CD8-positive, alpha-beta memory T cell (primary cell): ENCODE data around the gene GALM. TPM values are rescaled to one million over a fixed set of nuclear protein-coding genes. Genes with fewer than 3 reads are reported as not detected.
A peak's percentile ranks its signal among the peaks of the same experiment; 100 is the strongest.

Experiments
- CTCF ChIA-PET: fragments of 350-600 bp; sonication (Branson Sonifier 250); formaldehyde crosslinking; loops from one replicate; lab custom pipeline; 2021; ENCODE audit warnings: antibody characterized with exemption; lab: Charles Lee
- POLR2A ChIA-PET: fragments of 350-600 bp; sonication (Branson Sonifier 250); formaldehyde crosslinking; loops from one replicate; lab custom pipeline; 2021; ENCODE audit warnings: antibody characterized with exemption; lab: Charles Lee
- DNase-seq, 5 donors: peaks; one replicate each; pipeline versions ENCODE4 v3.0.0 to v3.0.0-alpha.2; 2020 to 2022; ENCODE audit warnings: mixed read lengths in 1 of 5
- H3K27ac ChIP-seq: one replicate; pipeline ENCODE4 v1.7.0; 2013; ENCODE audit warnings: low read depth, mild to moderate bottlenecking, low read length, moderate library complexity
- H3K27me3 ChIP-seq: 2 replicates; pipeline ENCODE4 v1.7.0; 2013; ENCODE audit warnings: low read length, mild to moderate bottlenecking; ENCODE audit not compliant: insufficient read depth, poor library complexity, severe bottlenecking
- H3K36me3 ChIP-seq: 2 replicates; pipeline ENCODE4 v1.7.0; 2013; ENCODE audit warnings: mild to moderate bottlenecking, low read length, moderate library complexity; ENCODE audit not compliant: insufficient read depth
- H3K4me1 ChIP-seq: 2 replicates; pipeline ENCODE4 v1.7.0; 2013; ENCODE audit warnings: mild to moderate bottlenecking, low read length, moderate library complexity; ENCODE audit not compliant: insufficient read depth
- H3K4me3 ChIP-seq: 2 replicates; pipeline ENCODE4 v1.7.0; 2013; ENCODE audit warnings: mild to moderate bottlenecking, low read length
- H3K9me3 ChIP-seq: 2 replicates; pipeline ENCODE4 v1.7.0; 2013; ENCODE audit warnings: mild to moderate bottlenecking, low read length
- H3K27ac Mint-ChIP-seq, 8 donors: one replicate each; pipeline ENCODE4 v1.8.0; 2020 to 2021; ENCODE audit warnings: mixed read lengths in 8 of 8, mild to moderate bottlenecking in 6 of 8, inconsistent platforms in 3 of 8, moderate library complexity in 3 of 8
- H3K27me3 Mint-ChIP-seq, 2 donors: one replicate each; pipeline ENCODE4 v1.8.0; 2020 to 2021; ENCODE audit warnings: mixed read lengths in 2 of 2, mild to moderate bottlenecking in 1 of 2, moderate library complexity in 1 of 2
- H3K36me3 Mint-ChIP-seq, 3 donors: one replicate each; pipeline ENCODE4 v1.8.0; 2020 to 2021; ENCODE audit warnings: mixed read lengths in 3 of 3, inconsistent platforms in 1 of 3, mild to moderate bottlenecking in 1 of 3
- H3K4me1 Mint-ChIP-seq, 3 donors: one replicate each; pipeline ENCODE4 v1.8.0; 2020 to 2021; ENCODE audit warnings: mixed read lengths in 3 of 3, inconsistent platforms in 1 of 3, mild to moderate bottlenecking in 1 of 3
- H3K4me3 Mint-ChIP-seq, 7 donors: one replicate each; pipeline ENCODE4 v1.8.0; 2020 to 2021; ENCODE audit warnings: mixed read lengths in 7 of 7, mild to moderate bottlenecking in 6 of 7, moderate library complexity in 4 of 7, inconsistent platforms in 2 of 7
- H3K9me3 Mint-ChIP-seq, 5 donors: one replicate each; pipeline ENCODE4 v1.8.0; 2020 to 2022; ENCODE audit warnings: mixed read lengths in 5 of 5, mild to moderate bottlenecking in 3 of 5, moderate library complexity in 2 of 5, inconsistent platforms in 1 of 5
- polyA plus RNA-seq: library from polyadenylated mRNA; unstranded; fragments of 300-500 nt; fragmentation: Illumina TruSeq; gene quantifications from one replicate; pipeline ENCODE4 v1.2.3, GENCODE V29; 2021
- total RNA-seq, 2 experiments: library from RNA; stranded (reverse); gene quantifications; one replicate each; pipeline ENCODE4 v1.2.3, GENCODE V29; 2021

Gene GALM
- total and polyA plus RNA-seq, 3 experiments from 2014 or later, result 51.4 to 109 (median 107) TPM

- no peaks in the 10 kb centered on the region for H3K9me3 ChIP-seq
- no peak overlapping the region for H3K27ac ChIP-seq
- H3K27ac Mint-ChIP-seq, result peak overlapping the region; percentile 73 to 100 (median 92)
- H3K27me3 Mint-ChIP-seq, result peaks cover 0 to 18% of the 10 kb centered on the region in 2 donors
- H3K36me3 ChIP-seq, result peaks cover 65% of the 10 kb centered on the region
- H3K4me1 ChIP-seq, result peaks cover 70% of the 10 kb centered on the region
- peaks cover 79 to 85% (median 83%) of the 10 kb centered on the region in 3 donors for H3K4me1 Mint-ChIP-seq
- DNase-seq, result no peak
- H3K36me3 Mint-ChIP-seq, result peaks cover 46 to 81% (median 47%) of the 10 kb centered on the region in 3 donors
- POLR2A ChIA-PET, result interaction anchor here (0.6 to 2.1 kb wide), 6 partner anchors 20 to 219 kb away, joined by 3 to 16 read pairs (median 3); partner anchors contain the start of gene HNRNPLL
- peak overlapping the region; percentile 90 to 100 (median 99) for H3K4me3 Mint-ChIP-seq
- H3K27me3 ChIP-seq, result no peaks in the 10 kb centered on the region
- no peak overlapping the region for H3K4me3 ChIP-seq
- CTCF ChIA-PET, result interaction anchor here (0.7 to 3.4 kb wide), 3 partner anchors 16 to 212 kb away, joined by 3 to 10 read pairs (median 4); no protein-coding TSS in a partner anchor
- H3K9me3 Mint-ChIP-seq, result peaks cover 0 to 4% (median 3%) of the 10 kb centered on the region in 5 donors
Observed at GRCh38 chr2:38747819-38748218, 81.9 kb downstream of the GALM start.

DNA sequence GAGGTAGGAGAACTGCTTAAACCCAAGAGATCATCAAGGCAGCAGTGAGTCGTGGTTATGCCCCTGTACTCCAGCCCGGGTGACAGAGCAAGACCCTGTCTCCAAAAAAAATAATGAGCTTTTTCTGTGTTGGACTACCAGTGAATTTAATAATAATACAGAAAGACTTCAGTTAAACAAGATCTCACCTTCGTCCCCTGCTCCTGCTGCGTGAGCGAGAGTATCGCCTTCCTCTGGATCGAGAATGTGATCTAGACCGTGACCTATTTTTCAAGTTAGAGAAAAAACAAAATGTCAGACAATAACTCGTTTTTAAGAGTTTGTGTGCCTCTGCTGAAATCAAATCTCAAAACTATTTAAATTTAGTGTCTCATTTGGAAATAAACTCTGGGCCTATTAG lies 82.5 kb downstream of the GALM start:
- H3K4me3 Mint-ChIP-seq, result peak overlapping the region; percentile 90 to 100 (median 99)
- no peak overlapping the region for H3K4me3 ChIP-seq
- H3K27ac Mint-ChIP-seq, result peak overlapping the region; percentile 73 to 100 (median 92)

DNA sequence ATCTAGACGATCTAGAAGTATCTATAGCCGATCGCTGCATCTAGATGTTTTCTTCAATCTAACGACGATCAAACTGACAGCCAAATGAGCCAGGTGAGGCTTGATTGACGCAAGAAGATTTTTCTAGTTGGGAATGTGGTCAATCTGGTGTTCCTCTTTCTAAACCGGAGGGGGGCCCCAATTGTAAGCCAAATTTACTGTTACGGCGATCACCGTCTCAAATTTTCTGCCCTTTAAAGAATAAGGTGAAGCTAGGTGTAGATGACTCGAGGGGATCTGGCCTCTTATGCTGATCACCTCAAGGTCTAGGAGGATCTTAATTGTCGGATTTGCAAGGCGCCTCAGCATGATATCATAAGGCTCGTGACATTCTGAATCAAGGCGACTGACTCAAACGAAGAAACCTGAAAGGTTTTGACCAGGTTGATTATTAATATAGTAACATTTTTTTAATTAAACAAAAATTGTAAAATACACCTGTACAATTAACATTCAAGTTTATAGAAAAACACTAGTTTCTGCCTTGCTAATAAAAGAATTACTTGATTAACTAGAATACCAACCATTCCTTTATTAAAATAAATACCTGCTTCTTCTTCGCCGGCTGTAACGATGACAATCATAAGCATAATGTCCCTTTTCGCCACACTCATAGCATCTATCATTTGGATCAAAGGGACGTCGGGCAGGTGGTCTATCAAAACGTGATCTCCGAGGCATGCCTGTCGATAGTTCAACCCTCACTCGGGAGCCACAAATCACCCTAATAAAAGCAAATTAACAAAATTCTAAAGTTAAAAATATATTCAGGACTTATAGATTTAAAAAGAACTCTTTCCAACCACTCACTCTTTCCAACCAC lies 83.3 kb downstream of the GALM start:
- H3K9me3 Mint-ChIP-seq, result peaks cover 0 to 4% (median 3%) of the 10 kb centered on the region in 5 donors
- H3K4me3 Mint-ChIP-seq, result peak overlapping the region; percentile 90 to 100 (median 99)
- Histone ChIP-seq H3K4me1 (peaks cover 72% of the 10 kb centered on the region), H3K9me3 (no peaks in the 10 kb centered on the region), H3K36me3 (peaks cover 55% of the 10 kb centered on the region), H3K27ac (peak overlapping the region; percentile 98), H3K27me3 (no peaks in the 10 kb centered on the region), H3K4me3 (peak overlapping the region; percentile 96)
- ChIA-PET CTCF (interaction anchor here (3.4 to 4.2 kb wide), 2 partner anchors 146 to 168 kb away, joined by 10 to 18 read pairs; partner anchors contain the start of gene HNRNPLL), POLR2A (interaction anchor here (0.6 to 2.1 kb wide), 7 partner anchors 10 to 173 kb away, joined by 3 to 16 read pairs (median 3); partner anchors contain the start of gene HNRNPLL)
- peaks cover 45 to 69% (median 47%) of the 10 kb centered on the region in 3 donors for H3K36me3 Mint-ChIP-seq
- peak overlapping the region; percentile 88 to 100 (median 94) for H3K27ac Mint-ChIP-seq
- H3K4me1 Mint-ChIP-seq, result peaks cover 76 to 79% (median 78%) of the 10 kb centered on the region in 3 donors
- H3K27me3 Mint-ChIP-seq, result peaks cover 0 to 18% of the 10 kb centered on the region in 2 donors
- no peak for DNase-seq

More for the DNA sequence above, 82.5 kb downstream of the GALM start:
- H3K27me3 ChIP-seq, result no peaks in the 10 kb centered on the region
- H3K4me1 ChIP-seq, result peaks cover 70% of the 10 kb centered on the region
- no peak for DNase-seq
- peaks cover 0 to 4% (median 3%) of the 10 kb centered on the region in 5 donors for H3K9me3 Mint-ChIP-seq
- peak overlapping the region; percentile 17 for H3K27ac ChIP-seq
- peaks cover 0 to 18% of the 10 kb centered on the region in 2 donors for H3K27me3 Mint-ChIP-seq
- CTCF ChIA-PET, result interaction anchor here (0.7 to 3.4 kb wide), 2 partner anchors 167 to 213 kb away, joined by 4 to 10 read pairs; no protein-coding TSS in a partner anchor
- peaks cover 78 to 82% (median 81%) of the 10 kb centered on the region in 3 donors for H3K4me1 Mint-ChIP-seq
- POLR2A ChIA-PET, result interaction anchor here (0.6 to 2.1 kb wide), 5 partner anchors 9 to 170 kb away, joined by 3 to 16 read pairs (median 3); partner anchors contain the start of gene HNRNPLL
- H3K36me3 Mint-ChIP-seq, result peaks cover 45 to 77% (median 47%) of the 10 kb centered on the region in 3 donors
- H3K9me3 ChIP-seq, result no peaks in the 10 kb centered on the region
- peaks cover 63% of the 10 kb centered on the region for H3K36me3 ChIP-seq

GRCh38 chr2:38750011-38750890 lies 84.3 kb downstream of the GALM start:
- ChIA-PET CTCF (interaction anchor here (0.7 to 4.2 kb wide), 8 partner anchors 8 to 214 kb away, joined by 3 to 18 read pairs (median 4); partner anchors contain the start of gene HNRNPLL), POLR2A (interaction anchor here (0.6 to 2.4 kb wide), 21 partner anchors 9 to 383 kb away, joined by 3 to 41 read pairs (median 5); partner anchors contain the start of genes ATL2, DHX57, GALM and GEMIN6)
- Histone ChIP-seq H3K4me3 (peak overlapping the region; percentile 96), H3K36me3 (peaks cover 44% of the 10 kb centered on the region), H3K27ac (peak overlapping the region; percentile 98), H3K9me3 (no peaks in the 10 kb centered on the region), H3K27me3 (no peaks in the 10 kb centered on the region), H3K4me1 (peaks cover 63% of the 10 kb centered on the region)
- Mint-ChIP-seq H3K27ac (peak overlapping the region; percentile 98 to 100 (median 100)), H3K9me3 (peaks cover 0 to 4% (median 3%) of the 10 kb centered on the region in 5 donors), H3K27me3 (peaks cover 0 to 18% of the 10 kb centered on the region in 2 donors), H3K36me3 (peaks cover 43 to 58% (median 47%) of the 10 kb centered on the region in 3 donors), H3K4me3 (peak overlapping the region; percentile 95 to 100 (median 99)), H3K4me1 (peaks cover 68 to 75% (median 73%) of the 10 kb centered on the region in 3 donors)
- peak; percentile 31 to 68 (median 49) for DNase-seq

DNA sequence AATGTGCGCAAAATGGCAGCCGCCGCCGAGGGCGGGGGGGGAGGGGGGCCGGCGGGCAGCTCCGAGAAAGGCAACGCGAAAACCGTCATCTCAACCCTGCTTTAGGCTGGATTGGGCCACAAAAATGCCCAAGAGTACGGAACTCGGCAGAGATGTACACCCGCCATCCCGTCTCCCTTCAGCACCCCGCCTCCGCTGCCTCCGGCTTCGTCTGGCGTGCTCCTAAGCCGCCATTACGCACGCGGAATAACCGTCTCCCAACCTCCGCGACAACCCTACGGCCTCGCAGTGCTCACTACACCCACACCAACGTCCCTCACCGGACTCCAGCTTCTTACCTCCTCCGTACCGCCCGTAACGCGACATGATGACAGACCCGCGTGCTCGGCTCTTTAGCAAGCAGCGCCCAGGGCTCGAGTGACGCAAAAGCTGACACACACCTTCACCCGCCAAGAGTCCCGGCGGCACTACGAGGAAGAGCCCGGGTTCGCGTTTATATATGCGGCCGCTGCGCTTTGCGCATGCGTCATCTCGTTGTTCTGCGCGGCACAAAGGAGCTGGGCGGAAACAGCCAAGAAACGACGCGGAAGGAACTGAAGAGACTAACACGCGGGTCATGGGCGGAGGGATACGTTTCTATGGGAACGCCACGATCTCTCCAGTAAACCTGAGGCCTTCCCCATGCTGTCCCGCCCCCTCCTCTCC lies 85.1 kb downstream of the GALM start, which contains the start of gene SRSF7:
SRSF7 (minus strand) TSS at position 471 of the 705 bp plus-strand sequence; CDS start at position 366, 105 bp downstream.
- Histone ChIP-seq H3K4me1 (peaks cover 55% of the 10 kb centered on the region), H3K36me3 (peaks cover 37% of the 10 kb centered on the region), H3K9me3 (no peaks in the 10 kb centered on the region), H3K4me3 (peak within 1 kb of the TSS; percentile 96), H3K27me3 (no peaks in the 10 kb centered on the region), H3K27ac (peak within 1 kb of the TSS; percentile 98)
- peaks cover 38 to 50% (median 40%) of the 10 kb centered on the region in 3 donors for H3K36me3 Mint-ChIP-seq
- H3K27me3 Mint-ChIP-seq, result peaks cover 0 to 18% of the 10 kb centered on the region in 2 donors
- peak within 1 kb of the TSS; percentile 98 to 100 (median 100) for H3K27ac Mint-ChIP-seq
- CTCF ChIA-PET, result interaction anchor here (0.7 to 4.2 kb wide), 13 partner anchors 9 to 1130 kb away, joined by 3 to 18 read pairs (median 4); partner anchors contain the start of genes HNRNPLL and SOS1
- peaks cover 0 to 4% (median 3%) of the 10 kb centered on the region in 5 donors for H3K9me3 Mint-ChIP-seq
- H3K4me1 Mint-ChIP-seq, result peaks cover 61 to 67% (median 65%) of the 10 kb centered on the region in 3 donors
- H3K4me3 Mint-ChIP-seq, result peak within 1 kb of the TSS; percentile 95 to 100 (median 99)
- peak; percentile 95 to 99 (median 96) for DNase-seq
- POLR2A ChIA-PET, result interaction anchor here (0.6 to 2.4 kb wide), 45 partner anchors 9 to 382 kb away, joined by 3 to 41 read pairs (median 4); partner anchors contain the start of genes ATL2, DHX57, GALM and GEMIN6

- Mint-ChIP-seq H3K27ac (peak overlapping the region; percentile 98 to 100 (median 100)), H3K4me1 (peaks cover 53 to 59% (median 57%) of the 10 kb centered on the region in 3 donors), H3K36me3 (peaks cover 31 to 43% (median 32%) of the 10 kb centered on the region in 3 donors), H3K27me3 (peaks cover 0 to 18% of the 10 kb centered on the region in 2 donors), H3K9me3 (peaks cover 0 to 4% (median 3%) of the 10 kb centered on the region in 5 donors), H3K4me3 (peak overlapping the region; percentile 95 to 100 (median 99))
- Histone ChIP-seq H3K36me3 (peaks cover 29% of the 10 kb centered on the region), H3K9me3 (no peaks in the 10 kb centered on the region), H3K27ac (peak overlapping the region; percentile 98), H3K27me3 (no peaks in the 10 kb centered on the region), H3K4me3 (peak overlapping the region; percentile 96), H3K4me1 (peaks cover 47% of the 10 kb centered on the region)
- POLR2A ChIA-PET, result interaction anchor here (0.6 to 2.4 kb wide), 40 partner anchors 10 to 375 kb away, joined by 3 to 41 read pairs (median 4); partner anchors contain the start of genes ATL2, GALM, GEMIN6 and HNRNPLL
- peak in 1 of 5 donors; percentile 34 for DNase-seq
- CTCF ChIA-PET, result interaction anchor here (0.7 to 4.2 kb wide), 10 partner anchors 9 to 1131 kb away, joined by 3 to 18 read pairs (median 4); partner anchors contain the start of genes HNRNPLL and SOS1
Observed at GRCh38 chr2:38751596-38752410, 85.9 kb downstream of the GALM start.
